Nucleus accumbens (tissue), 56 donors: ENCODE measurements around the gene CDC37.
A peak's percentile ranks its signal among the peaks of the same experiment; 100 is the strongest.
"Not testable (repeated sequence)": the region's sequence is repeated elsewhere in the genome, so short reads cannot be mapped to it uniquely, and the experiment has no call there.

Source experiments
- DNase-seq, 56 donors: peaks; one replicate each; lab custom pipeline; 2025; lab: John Stamatoyannopoulos, UW

CDC37 gene

DNA sequence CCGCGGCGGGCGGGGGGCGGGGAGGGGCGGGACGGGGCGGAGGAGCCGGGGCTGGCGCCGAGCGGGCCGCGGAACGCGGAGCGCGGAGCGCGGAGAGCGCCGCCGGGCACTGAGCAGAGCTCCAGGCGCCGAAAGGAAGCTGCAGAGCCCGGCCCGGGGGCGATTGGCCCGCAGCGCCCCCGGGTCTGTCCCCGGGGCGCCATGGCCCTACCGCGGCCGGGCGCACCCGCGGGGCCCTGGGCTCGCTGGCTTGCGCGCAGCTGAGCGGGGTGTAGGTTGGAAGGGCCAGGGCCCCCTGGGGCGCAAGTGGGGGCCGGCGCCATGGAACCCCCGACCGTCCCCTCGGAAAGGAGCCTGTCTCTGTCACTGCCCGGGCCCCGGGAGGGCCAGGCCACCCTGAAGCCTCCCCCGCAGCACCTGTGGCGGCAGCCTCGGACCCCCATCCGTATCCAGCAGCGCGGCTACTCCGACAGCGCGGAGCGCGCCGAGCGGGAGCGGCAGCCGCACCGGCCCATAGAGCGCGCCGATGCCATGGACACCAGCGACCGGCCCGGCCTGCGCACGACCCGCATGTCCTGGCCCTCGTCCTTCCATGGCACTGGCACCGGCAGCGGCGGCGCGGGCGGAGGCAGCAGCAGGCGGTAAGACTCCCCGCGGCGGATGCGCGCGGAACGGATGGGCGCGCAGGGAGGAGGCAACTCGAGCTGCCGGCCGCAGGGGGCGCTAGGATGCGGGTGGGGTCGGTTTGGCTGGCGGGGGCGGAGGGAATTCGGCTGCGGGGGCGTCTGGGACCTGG lies 17.3 kb upstream of the CDC37 start, which contains the start of gene PDE4A:
PDE4A (plus strand) TSS at position 95 of the 796 bp plus-strand sequence; CDS start at position 322, 227 bp downstream.
- peak in 21 of 56 donors; percentile 3 to 70 (median 27) for DNase-seq

DNA sequence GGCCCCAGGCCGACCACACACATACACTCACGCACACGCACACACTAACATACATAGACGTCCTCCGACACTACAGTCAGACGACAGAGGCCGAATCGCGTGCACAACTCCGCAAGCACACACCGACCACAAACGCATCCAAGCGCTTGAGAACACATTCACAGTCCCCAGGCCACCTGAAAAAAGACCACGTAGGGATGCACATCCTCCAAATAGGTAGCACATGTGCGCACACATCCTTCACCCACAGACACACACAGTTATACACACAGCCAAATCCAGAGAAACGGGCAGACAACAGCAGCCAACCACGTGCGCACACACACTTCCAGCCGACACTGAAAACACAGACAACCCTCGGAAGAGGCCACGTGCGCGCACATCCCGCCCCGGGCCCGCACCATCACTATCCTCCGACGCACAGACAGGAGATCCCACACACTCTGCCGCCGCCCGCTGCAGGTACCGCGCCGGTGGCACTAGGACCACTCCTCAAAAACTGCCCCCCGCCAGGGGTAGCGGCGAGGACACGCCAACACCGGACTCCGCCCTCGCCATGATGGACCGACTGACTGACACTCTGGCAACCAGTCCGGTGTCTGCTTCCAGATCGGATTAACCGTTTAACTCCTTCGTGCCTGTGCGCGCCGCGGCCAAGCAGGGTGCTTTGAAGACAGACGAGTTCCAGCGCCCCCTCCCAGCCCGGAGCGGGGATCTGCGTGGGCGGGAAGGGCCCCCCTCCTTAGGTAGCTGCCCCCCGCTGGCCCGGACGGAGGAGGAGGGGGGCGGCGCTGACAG lies 16.5 kb upstream of the CDC37 start:
- peak in 37 of 56 donors; percentile 17 to 84 (median 60) for DNase-seq

DNA sequence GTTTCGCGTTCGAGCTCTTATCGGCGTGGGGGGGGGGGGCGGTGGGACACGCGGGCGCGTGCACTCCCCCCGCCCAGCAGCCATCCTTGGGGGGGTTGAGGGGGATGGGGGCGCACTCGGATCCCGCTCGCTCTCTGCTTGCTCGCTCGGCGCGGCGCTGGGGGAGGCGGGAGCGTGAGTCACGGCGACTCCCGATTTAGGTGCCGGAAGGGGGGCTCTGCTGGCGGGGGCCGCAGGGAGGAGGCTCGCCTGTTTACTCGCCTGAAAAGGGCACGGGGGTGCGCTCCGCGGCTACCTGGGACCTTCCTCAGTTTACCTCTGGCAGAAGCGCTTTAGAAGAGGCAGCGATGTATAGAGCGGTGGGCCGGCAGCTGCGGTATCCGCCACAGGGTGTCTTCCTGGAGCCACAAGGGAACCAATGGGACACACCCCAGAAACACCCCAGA lies 15.9 kb upstream of the CDC37 start:
- peak in 30 of 56 donors; percentile 22 to 82 (median 56) for DNase-seq

DNA sequence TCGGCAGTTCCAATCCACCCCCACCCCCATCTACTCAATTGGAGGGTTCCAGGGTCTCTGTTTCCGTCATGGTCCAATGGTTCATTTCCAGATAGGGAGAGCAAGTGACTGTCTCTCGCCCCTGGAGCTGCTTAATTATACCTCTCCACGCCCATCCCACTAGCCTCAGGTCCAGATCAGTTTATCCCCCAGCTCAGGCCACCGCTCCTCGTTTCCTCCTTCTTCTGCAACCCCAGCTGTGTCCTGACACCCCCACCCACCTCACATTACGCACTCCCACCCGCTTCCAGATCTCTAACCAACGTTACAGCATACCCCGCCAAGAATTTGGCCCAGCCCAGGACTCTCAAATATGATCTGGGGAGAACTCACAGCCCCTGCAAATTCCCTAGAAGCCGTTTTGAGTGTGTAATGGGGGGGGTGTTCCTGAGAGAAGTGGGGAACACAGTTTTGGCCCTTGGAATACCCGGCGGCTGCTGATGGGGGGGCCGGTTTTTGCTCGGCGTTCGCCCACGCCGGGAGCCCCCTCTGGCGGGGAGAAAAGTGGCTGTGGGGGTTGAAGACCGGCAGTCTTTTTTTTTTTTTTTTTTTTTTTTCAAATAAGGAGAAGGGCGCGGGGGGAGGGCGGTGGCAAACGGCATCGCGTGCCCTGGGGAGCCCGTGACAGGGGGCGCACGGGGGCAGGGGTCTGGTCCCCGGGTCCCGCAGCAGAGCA lies 15.3 kb upstream of the CDC37 start:
- peak in 6 of 56 donors; percentile 16 to 55 (median 39) for DNase-seq

DNA sequence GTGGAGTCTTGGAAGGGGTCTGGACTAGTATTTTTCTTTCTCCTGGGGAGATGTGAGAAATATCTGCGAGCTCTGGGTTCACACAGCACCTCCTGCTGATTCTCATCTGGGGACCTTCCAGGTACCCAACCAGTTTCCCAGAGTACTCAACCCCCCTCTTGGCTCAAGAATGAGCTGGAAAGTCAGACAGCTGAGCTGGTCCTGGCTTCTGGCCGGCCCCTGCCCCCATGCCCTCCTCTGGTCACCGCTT lies 14.8 kb upstream of the CDC37 start:
- peak in 2 of 56 donors; percentile 6 to 23 for DNase-seq

DNA sequence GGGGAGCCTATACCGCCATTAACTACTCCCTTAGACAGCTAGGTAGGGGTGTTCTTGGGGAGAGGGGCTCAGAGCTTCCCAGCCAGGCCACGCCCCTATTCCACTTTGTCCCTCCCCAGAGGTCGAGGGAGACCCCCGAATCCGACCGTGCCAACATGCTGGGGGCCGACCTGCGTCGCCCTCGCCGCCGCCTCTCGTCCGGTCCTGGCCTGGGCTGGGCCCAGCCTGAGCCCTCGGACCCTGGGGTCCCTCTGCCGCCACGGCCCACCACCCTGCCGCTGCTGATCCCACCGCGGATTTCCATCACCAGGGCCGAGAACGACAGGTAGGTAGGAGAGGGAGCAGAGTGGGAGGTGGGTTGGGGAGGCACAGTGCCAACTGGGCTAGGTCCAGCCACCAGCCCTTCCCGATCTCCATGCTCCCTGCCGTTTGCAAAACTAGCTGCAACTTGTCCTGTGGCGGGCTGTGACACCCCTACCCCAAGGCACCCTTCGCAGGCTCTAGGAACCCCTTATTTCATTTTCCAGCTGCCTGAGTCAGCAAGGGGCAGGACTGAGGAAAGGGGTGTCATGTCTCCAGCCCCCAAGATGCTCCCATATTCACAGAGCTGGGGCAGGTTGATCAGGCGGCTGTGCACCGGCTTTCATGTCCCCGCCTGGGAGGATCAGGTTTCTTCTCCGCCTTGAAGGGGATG lies 14.3 kb upstream of the CDC37 start:
- peak in 2 of 56 donors; percentile 16 to 17 for DNase-seq

DNA sequence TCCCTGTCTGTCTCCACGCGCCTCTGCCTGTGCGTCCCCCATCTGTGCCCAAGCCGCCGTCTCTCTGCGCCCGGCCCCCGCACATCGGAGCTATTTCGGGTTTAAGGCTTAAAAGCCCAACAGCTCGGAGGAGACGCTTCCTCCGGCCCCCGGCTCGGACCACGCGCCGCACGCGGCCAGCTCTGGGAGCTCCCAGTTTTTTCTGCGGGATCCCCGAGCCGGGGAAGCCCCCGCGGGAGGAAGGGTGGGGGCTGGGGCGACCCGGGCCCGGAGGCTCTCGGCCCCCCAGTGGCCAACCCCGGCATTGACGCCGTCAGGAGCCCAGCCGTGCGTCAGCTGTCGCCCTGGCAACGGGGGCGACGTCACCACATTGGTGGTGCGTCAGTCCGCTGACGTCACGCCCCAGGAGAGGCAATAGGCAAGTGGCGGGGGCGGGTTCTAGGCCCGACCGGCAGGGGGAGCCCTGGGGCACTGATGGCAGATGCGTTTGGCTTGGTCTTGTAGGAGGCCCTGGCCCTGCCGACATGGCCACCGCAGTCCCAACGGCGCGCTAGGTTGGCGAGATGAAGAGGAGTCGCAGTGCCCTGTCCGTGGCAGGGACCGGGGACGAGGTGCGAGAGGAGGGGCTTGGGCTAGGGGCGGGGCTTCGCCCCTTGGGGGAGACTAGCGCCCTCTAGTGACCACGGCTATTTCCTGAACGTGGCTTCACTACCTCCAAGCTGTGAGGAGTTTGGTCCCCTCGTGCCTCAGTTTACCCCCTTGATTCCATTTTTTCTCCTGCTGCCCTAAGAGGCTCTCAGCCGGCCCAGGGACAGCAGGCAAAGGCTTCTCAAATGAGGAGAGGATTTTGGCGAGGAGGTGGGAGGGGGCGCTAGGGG lies 13.3 kb upstream of the CDC37 start:
- DNase-seq, result peak in 51 of 56 donors; percentile 12 to 91 (median 64)

DNA sequence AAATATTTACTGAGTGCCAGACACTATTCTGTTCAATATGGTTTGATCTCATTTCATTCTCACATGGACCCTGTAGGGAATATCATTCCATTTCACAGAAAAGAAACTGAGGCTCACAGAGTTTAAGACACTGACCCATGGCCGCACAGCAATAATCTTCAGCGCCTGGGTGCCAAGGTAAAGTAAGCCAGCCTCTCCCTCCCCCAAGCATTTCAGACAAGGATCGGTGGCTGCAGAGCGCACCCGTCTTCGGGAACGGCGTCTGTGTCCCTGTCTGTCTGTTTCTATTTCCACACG lies 12.7 kb upstream of the CDC37 start:
- DNase-seq, result no peak

DNA sequence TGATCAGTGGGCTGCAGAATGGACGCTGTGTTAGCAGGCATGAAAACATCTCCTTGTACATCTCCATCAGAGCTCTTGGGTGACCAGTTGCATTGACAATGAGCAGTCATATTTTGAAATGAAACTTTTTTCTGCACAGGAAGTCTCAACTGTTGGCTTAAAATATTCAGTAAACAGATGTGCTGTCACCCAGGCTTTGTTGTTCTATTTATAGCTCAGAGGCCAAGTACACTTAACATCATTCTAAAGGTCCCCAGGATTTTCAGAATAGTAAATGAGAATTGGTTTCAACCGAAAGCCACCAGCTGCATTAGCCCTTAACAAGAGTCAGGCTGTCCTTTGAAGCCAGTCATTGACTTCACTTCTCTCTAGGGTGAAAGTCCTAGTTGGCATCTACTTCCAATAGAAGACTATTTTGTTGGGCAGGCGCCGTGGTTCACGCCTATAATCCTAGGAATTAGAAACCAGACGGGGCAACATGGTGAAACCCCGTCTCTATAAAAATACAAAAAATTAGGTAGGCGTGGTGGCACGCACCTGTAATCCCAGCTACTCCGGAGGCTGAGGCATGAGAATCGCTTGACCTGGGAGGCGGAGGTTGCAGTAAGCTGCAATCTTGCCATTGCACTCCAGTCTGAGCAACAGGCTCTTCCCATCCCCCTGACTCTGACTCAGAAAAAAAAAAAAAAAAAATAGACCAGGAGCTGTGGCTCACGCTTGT lies 9.1 kb upstream of the CDC37 start:
- no peak for DNase-seq

DNA sequence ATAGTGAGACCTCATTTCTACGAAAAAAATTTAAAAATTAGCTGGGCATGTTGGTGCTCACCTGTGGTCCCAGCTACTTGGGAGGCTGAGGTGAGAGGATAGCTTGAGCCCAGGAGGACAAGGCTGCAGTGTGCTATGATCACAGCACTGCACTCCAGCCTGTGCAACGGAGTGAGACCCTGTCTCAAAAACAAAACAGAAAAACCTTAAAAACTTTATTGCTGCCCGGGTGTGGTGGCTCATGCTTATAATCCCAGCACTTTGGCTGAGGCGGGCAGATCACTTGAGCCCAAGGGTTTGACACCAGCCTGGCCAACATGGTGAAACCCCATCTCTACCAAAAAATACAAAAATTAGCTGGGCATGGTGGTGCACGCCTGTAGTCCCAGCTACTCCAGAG lies 7.9 kb upstream of the CDC37 start:
- DNase-seq, result not testable (repeated sequence)

DNA sequence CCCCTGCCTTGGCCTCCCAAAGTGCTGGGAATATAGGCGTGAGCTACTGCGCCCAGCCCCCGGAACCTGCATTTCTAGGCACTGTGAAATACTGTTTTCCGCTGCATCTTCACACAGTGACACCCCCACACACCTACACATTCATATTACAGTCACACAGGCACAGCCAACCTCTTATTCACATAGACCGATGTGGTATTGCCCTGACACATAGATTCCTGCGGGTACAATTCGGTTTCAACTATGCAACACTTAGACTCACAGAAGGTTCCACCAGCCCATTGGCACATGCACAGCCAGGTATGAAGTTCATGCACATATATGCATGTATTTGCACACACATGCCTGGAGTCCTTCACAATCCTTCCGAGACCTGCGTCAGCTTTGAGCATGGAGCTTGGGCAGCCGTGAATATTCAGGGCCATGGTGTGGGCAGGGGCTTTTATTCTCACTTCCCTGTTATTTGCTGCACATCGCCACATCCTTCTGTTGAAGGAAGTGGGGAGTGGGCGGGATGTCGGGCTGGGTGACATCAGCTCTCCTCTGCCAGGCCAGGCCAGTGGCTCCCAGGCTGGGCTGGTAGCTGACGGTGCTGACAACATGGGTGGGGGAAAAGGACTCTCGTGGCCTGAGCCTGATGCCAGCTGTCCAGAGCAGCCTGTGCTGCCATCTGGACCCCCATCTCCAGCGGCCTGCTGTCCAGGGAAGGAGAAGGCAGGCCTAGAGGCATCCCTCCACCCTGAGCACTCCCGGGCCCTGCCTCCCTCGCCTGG lies 5.4 kb upstream of the CDC37 start:
- peak in 30 of 56 donors; percentile 11 to 56 (median 29) for DNase-seq

DNA sequence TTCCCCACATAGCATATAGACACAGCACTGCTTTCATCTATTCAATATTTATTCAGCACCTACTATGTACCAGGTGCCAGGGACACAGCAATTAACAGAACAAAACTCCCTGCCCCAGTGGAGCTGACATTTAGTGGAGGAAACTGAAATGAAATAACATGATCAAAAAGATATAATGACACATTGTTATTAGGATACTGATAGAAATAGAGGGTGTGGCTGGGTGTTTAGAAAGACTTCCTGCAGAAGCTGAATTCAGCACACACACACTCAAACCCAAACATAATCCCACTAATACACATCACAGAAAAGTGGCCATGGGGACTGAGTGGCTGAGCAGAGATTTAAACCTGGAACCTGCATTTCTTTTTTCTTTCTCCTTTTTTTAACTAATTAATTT lies 3.8 kb upstream of the CDC37 start:
- DNase-seq, result no peak

DNA sequence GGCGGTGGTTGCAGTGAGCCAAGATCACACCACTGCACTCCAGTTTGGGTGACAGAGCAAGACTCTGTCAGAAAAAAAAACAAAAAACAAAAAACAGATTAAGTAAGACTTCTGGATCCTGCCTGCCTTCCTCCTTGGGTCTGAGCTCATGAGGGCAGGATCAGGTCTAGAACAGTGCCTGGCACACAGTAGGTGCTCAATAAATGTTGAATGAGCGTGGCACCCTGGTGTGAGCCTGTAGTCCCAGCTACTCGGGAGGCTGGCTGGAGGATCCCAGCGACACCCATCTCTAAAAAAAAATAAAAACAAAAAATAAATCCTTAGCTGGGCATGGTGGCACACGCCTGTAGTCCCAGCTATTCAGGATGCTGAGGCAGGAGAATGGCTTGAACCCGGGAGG lies 2.8 kb upstream of the CDC37 start:
- DNase-seq, result no peak

DNA sequence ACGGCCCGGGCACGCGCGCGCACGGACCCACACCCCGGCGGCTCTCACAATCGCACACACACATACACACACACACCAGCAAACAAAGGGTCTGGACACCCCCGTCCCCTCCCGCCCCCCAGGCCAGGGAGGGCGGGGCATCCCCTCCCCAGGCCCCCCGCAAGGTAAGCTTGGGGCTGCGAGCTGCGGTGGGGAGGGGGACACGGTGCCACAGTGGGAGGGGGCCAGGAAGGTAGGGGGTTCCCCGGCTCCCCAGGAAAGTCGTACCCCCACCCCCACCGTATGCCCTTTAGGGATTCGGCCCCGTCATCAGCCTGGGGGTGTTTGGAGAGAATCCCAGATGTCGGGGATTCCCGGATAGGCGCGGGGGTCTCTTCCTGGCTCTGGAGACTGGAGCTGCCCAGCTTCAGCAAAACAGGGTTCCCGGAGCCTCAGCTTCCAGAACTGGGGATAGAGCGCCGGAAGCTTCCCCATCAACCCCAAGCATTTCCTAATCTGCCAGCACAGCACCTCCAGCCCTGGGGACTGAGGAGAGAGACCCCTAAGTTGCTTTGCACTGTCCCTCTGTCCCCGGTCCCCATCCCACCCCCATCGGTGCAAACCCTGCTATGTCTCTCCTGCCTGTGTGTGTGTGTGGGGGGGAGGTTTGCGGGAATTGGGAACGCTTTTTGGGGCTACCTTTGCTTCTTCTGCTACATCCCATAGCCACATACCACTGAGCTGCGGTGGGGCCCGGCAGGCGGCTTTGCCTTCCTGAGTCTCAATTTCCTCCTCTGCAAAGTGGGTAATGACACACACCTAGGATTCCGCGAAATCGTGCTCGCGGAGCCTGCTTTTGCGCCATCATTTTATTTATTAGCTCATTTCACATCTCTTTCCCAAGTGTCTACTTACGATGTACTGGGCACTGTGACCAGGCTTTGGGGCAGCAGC lies 1.8 kb upstream of the CDC37 start:
- peak in 3 of 56 donors; percentile 4 to 20 (median 7) for DNase-seq

DNA sequence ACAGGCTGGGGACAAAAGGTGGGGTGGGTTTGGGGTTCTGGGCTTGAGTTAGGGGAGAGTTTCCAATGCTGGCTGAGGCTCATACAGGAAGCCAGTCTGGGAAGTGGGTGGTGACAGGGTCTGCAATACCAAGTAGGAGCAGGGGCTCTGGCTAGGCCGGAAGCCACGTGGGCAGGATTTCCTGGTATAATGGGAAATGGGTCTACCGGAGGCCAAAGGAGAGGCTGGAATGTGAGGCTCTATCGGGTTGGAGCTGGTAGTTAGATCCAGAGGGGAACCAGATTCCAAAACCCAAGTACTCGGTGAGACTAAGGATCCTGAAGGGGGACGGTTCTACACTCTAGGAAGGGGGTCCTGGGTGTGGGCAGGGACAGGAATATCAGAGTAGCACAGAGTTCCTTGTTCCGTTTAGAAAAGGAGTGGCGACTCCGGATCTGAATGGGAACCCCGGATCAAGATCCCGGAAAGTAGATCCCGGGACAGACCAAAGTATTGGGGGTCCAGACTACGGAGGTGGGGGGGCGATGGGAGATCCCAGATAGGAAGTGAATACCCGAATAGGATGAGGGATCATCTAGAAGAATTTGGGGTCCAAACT lies 802 bp downstream of the CDC37 start:
- no peak for DNase-seq

DNA sequence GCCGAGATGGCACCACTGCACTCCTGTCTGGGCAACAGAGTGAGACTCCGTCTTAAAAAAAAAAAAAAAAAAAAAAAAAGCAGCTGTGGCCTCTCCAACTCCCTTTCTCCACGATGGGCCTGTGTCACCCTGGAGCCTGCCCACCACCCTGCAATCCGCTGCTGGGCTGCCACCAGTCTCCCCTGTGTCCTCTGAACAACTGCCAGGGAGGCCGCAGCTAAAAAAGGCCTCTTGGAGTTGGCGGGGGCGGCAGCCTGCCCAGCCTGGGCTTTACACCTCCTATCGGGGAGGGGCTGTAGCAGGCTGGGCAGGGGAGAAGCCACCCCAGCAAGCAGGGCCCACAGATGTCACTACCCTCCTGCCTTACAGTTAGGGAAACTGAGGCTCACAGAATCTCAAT lies 3.5 kb downstream of the CDC37 start:
- no peak for DNase-seq

DNA sequence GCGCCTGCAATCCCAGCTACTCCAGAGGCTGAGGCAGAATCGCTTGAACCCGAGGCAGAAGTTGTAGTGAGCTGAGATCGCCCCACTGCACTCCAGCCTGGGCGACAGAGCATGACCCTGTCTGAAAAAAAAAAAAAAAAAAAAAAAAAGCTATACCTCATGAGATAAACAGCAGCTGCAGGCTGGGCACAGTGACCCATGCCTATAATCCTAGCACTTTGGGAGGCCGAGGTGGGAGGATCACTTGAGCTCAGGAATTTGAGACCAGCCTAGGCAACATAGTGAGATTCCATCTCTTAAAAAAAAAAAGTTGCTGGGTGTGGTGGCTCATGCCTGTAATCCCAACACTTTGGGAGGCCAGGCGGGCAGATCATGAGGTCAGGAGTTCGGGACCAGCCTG lies 4.0 kb downstream of the CDC37 start:
- DNase-seq, result not testable (repeated sequence)
